HepG2 (cell line): ENCODE measurements around the gene C6orf62. TPM values are rescaled to one million over a fixed set of nuclear protein-coding genes. Genes with fewer than 3 reads are reported as not detected.

Source experiments
- AGO1 ChIP-seq: fragments of 200-400 bp; formaldehyde crosslinking; IDR thresholded peaks from 2 replicates; pipeline ENCODE4 v1.6.1; 2017; ENCODE audit warnings: mild to moderate bottlenecking, low read depth, low read length, moderate library complexity; ENCODE audit not compliant: poor library complexity, severe bottlenecking
- ARNTL ChIP-seq: sonication (generic); formaldehyde crosslinking; IDR thresholded peaks from 2 replicates; pipeline ENCODE4 v1.4.0; 2020; ENCODE audit warnings: mild to moderate bottlenecking, missing genetic modification reagents
- GLI4 ChIP-seq: sonication (generic); formaldehyde crosslinking; IDR thresholded peaks from 2 replicates; pipeline ENCODE4 v1.5.1; 2020; ENCODE audit warnings: missing genetic modification reagents, mild to moderate bottlenecking, moderate library complexity, borderline replicate concordance
- IKZF4 ChIP-seq: sonication (generic); formaldehyde crosslinking; IDR thresholded peaks from 2 replicates; pipeline ENCODE4 v1.5.1; 2020; ENCODE audit warnings: borderline replicate concordance, mild to moderate bottlenecking, low read depth, missing genetic modification reagents; ENCODE audit errors: not compliant biosample characterization
- MAZ ChIP-seq, 2 experiments: sonication (generic) in 1 of 2; formaldehyde crosslinking in 1 of 2; IDR thresholded peaks; 2 replicates each; pipeline versions ENCODE4 v1.5.0 to v1.6.1; 2012 to 2020; ENCODE audit warnings: low read depth in 2 of 2, mild to moderate bottlenecking in 2 of 2, borderline replicate concordance in 1 of 2, improper control_type of control experiment in 1 of 2, low read length in 1 of 2, missing genetic modification reagents in 1 of 2, moderate library complexity in 1 of 2
- NFIB ChIP-seq: sonication (generic); formaldehyde crosslinking; IDR thresholded peaks from 2 replicates; pipeline ENCODE4 v1.9.0; 2021; ENCODE audit warnings: missing genetic modification reagents, mild to moderate bottlenecking, borderline replicate concordance
- RFX1 ChIP-seq: fragments of 450-650 bp; IDR thresholded peaks from 2 replicates; pipeline ENCODE4 v1.6.1; 2017
- STAT5B ChIP-seq: sonication (generic); formaldehyde crosslinking; IDR thresholded peaks from 2 replicates; pipeline ENCODE4 v1.4.0; 2020; ENCODE audit warnings: missing genetic modification reagents
- ZNF264 ChIP-seq: sonication (generic); formaldehyde crosslinking; IDR thresholded peaks from 2 replicates; pipeline ENCODE4 v1.4.0; 2020; ENCODE audit warnings: missing genetic modification reagents
- ZNF530 ChIP-seq: sonication (generic); formaldehyde crosslinking; IDR thresholded peaks from 2 replicates; pipeline ENCODE4 v1.5.0; 2020; ENCODE audit warnings: low read depth, mild to moderate bottlenecking, missing genetic modification reagents
- ZSCAN12 ChIP-seq: sonication (generic); formaldehyde crosslinking; IDR thresholded peaks from 2 replicates; pipeline ENCODE4 v1.9.0; 2021; ENCODE audit warnings: mild to moderate bottlenecking, missing genetic modification reagents
- polyA plus RNA-seq, 8 experiments: library from polyadenylated mRNA; depleted of rRNA in 3 of 8; stranded (reverse) in 7 of 8; unstranded in 1 of 8; fragments of >200 nt; fragmentation: Illumina TruSeq in 4 of 8; extraction: Trizol in 4 of 8; gene quantifications; 2 replicates each; pipeline versions ENCODE4 v1.2.1 to v1.2.3, GENCODE V29; 2011 to 2016; ENCODE audit warnings: low read depth in 4 of 8, missing spikeins in 1 of 8, mixed read lengths in 1 of 8; ENCODE audit not compliant: insufficient read depth in 1 of 8
- total RNA-seq, 5 experiments: library from RNA; depleted of rRNA; stranded (reverse); fragments of >200 nt; fragmentation: Illumina TruSeq; extraction: Trizol; gene quantifications; 2 replicates each; pipeline ENCODE4 v1.2.3, GENCODE V29; 2016; ENCODE audit warnings: low read depth in 1 of 5
- TF ChIP-seq, protein P1 (sequence below): sonication (generic); formaldehyde crosslinking; IDR thresholded peaks from 2 replicates; pipeline ENCODE4 v1.9.0; 2021; ENCODE audit warnings: mild to moderate bottlenecking, missing genetic modification reagents
- TF ChIP-seq, protein P2 (sequence below), 2 experiments: sonication (generic) in 1 of 2; formaldehyde crosslinking in 1 of 2; IDR thresholded peaks; 2 replicates each; pipeline versions ENCODE4 v1.5.1 to v1.6.1; 2011 to 2020; ENCODE audit warnings: borderline replicate concordance in 1 of 2, low read depth in 1 of 2, low read length in 1 of 2, mild to moderate bottlenecking in 1 of 2, missing genetic modification reagents in 1 of 2, moderate library complexity in 1 of 2
- TF ChIP-seq, protein P3 (sequence below): sonication (generic); formaldehyde crosslinking; IDR thresholded peaks from 2 replicates; pipeline ENCODE4 v1.4.0; 2020; ENCODE audit warnings: mild to moderate bottlenecking, low read depth, missing genetic modification reagents
- TF ChIP-seq, protein P4 (sequence below): sonication (generic); formaldehyde crosslinking; IDR thresholded peaks from 2 replicates; pipeline ENCODE4 v1.5.1; 2020; ENCODE audit warnings: missing genetic modification reagents, mild to moderate bottlenecking, borderline replicate concordance

C6orf62 gene
- total and polyA plus RNA-seq, 2 of the 13 experiments (the other 11 are each of a cell fraction or from before 2014, with no cell fraction given) = 54.8 to 90.4 TPM

DNA sequence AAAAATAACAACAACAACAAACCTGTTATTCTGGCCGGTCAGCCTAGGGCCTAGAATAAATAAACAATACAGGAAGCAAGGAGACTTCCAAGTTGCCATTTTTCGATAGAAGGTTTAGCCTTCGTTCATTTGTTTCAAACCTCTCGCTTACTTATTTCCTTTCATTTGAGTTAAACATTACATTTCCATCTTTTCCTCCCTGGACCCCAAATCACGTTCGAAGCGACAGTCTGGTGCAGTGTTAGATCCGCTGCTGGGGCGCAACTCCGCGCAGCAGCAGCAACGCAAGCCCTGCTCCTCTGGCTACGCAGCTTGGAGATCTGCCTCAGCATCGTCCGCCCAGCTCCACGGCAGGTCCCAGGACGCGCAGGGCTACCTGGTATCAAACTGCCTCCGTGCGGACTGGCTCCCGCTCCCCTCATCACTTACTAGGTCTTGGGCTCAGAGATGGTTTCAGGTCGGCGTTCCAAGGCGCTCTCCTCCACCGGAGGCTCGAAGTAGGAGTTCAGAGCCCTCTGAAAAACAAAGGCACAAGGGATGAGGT is 52.8 kb downstream of the C6orf62 start (continued):
- TF ChIP-seq, protein P1, sequence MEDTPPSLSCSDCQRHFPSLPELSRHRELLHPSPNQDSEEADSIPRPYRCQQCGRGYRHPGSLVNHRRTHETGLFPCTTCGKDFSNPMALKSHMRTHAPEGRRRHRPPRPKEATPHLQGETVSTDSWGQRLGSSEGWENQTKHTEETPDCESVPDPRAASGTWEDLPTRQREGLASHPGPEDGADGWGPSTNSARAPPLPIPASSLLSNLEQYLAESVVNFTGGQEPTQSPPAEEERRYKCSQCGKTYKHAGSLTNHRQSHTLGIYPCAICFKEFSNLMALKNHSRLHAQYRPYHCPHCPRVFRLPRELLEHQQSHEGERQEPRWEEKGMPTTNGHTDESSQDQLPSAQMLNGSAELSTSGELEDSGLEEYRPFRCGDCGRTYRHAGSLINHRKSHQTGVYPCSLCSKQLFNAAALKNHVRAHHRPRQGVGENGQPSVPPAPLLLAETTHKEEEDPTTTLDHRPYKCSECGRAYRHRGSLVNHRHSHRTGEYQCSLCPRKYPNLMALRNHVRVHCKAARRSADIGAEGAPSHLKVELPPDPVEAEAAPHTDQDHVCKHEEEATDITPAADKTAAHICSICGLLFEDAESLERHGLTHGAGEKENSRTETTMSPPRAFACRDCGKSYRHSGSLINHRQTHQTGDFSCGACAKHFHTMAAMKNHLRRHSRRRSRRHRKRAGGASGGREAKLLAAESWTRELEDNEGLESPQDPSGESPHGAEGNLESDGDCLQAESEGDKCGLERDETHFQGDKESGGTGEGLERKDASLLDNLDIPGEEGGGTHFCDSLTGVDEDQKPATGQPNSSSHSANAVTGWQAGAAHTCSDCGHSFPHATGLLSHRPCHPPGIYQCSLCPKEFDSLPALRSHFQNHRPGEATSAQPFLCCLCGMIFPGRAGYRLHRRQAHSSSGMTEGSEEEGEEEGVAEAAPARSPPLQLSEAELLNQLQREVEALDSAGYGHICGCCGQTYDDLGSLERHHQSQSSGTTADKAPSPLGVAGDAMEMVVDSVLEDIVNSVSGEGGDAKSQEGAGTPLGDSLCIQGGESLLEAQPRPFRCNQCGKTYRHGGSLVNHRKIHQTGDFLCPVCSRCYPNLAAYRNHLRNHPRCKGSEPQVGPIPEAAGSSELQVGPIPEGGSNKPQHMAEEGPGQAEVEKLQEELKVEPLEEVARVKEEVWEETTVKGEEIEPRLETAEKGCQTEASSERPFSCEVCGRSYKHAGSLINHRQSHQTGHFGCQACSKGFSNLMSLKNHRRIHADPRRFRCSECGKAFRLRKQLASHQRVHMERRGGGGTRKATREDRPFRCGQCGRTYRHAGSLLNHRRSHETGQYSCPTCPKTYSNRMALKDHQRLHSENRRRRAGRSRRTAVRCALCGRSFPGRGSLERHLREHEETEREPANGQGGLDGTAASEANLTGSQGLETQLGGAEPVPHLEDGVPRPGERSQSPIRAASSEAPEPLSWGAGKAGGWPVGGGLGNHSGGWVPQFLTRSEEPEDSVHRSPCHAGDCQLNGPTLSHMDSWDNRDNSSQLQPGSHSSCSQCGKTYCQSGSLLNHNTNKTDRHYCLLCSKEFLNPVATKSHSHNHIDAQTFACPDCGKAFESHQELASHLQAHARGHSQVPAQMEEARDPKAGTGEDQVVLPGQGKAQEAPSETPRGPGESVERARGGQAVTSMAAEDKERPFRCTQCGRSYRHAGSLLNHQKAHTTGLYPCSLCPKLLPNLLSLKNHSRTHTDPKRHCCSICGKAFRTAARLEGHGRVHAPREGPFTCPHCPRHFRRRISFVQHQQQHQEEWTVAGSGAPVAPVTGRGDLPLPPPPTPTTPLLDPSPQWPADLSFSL = peak; percentile 55; the same call in 1 of the 2 replicates
- TF ChIP-seq NFIB (CRISPR knock-in tag) (0 out of 2 replicates have a peak, but pooled peaks have one; percentile 33), ZNF264 (CRISPR knock-in tag) (no peak), GLI4 (peak; percentile 18), AGO1 (no peak), ARNTL (CRISPR knock-in tag) (peak; percentile 13; the same call in 1 of the 2 replicates), STAT5B (CRISPR knock-in tag) (no peak), IKZF4 (CRISPR knock-in tag) (peak; percentile 32), ZNF530 (0 out of 2 replicates have a peak, but pooled peaks have one; percentile 51), MAZ (IDR thresholded peaks at IDR 0.05; ENCODE audit: borderline replicate concordance, low read depth, low read length) (no peak), MAZ (CRISPR knock-in tag; IDR thresholded peaks at IDR 0.05; ENCODE audit: low read depth) (no peak), ZSCAN12 (CRISPR knock-in tag) (peak; percentile 40; the same call in 1 of the 2 replicates), RFX1 (no peak)
- TF ChIP-seq, protein P2, sequence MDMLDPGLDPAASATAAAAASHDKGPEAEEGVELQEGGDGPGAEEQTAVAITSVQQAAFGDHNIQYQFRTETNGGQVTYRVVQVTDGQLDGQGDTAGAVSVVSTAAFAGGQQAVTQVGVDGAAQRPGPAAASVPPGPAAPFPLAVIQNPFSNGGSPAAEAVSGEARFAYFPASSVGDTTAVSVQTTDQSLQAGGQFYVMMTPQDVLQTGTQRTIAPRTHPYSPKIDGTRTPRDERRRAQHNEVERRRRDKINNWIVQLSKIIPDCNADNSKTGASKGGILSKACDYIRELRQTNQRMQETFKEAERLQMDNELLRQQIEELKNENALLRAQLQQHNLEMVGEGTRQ (IDR thresholded peaks at IDR 0.05; ENCODE audit: low read depth, low read length) = no peak
- TF ChIP-seq, protein P2 (CRISPR knock-in tag; IDR thresholded peaks at IDR 0.05; ENCODE audit: borderline replicate concordance) = no peak; the same call in 1 of the 2 replicates
- TF ChIP-seq, protein P3, sequence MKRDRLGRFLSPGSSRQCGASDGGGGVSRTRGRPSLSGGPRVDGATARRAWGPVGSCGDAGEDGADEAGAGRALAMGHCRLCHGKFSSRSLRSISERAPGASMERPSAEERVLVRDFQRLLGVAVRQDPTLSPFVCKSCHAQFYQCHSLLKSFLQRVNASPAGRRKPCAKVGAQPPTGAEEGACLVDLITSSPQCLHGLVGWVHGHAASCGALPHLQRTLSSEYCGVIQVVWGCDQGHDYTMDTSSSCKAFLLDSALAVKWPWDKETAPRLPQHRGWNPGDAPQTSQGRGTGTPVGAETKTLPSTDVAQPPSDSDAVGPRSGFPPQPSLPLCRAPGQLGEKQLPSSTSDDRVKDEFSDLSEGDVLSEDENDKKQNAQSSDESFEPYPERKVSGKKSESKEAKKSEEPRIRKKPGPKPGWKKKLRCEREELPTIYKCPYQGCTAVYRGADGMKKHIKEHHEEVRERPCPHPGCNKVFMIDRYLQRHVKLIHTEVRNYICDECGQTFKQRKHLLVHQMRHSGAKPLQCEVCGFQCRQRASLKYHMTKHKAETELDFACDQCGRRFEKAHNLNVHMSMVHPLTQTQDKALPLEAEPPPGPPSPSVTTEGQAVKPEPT (CRISPR knock-in tag) = 0 out of 2 replicates have a peak, but pooled peaks have one; percentile 39
- TF ChIP-seq, protein P4, sequence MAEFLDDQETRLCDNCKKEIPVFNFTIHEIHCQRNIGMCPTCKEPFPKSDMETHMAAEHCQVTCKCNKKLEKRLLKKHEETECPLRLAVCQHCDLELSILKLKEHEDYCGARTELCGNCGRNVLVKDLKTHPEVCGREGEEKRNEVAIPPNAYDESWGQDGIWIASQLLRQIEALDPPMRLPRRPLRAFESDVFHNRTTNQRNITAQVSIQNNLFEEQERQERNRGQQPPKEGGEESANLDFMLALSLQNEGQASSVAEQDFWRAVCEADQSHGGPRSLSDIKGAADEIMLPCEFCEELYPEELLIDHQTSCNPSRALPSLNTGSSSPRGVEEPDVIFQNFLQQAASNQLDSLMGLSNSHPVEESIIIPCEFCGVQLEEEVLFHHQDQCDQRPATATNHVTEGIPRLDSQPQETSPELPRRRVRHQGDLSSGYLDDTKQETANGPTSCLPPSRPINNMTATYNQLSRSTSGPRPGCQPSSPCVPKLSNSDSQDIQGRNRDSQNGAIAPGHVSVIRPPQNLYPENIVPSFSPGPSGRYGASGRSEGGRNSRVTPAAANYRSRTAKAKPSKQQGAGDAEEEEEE = 0 out of 2 replicates have a peak, but pooled peaks have one; percentile 17
